ACHN (cell line): ENCODE data around the gene AFF1.

Source experiments
- DNase-seq: peaks from one replicate; pipeline ENCODE4 v3.0.0-alpha.2; 2015
- in situ Hi-C: cut with HindIII; loops from 2 replicates; pipeline ENCODE4 v1.10.0; 2017; ENCODE audit warnings: low sequenced_read_pairs, low pct_ligation_motif_present, low pct_unique_long_range_greater_than_20kb

The AFF1 gene

GRCh38 chr4:87188048-87188447, 253.2 kb downstream of the AFF1 start:
- no peak for DNase-seq
- in situ Hi-C loops = no loop called here

GRCh38 chr4:87188932-87189331, 254.1 kb downstream of the AFF1 start:
- DNase-seq = no peak
- in situ Hi-C loops = no loop called here
